Stomach smooth muscle (tissue), 2 donors: ENCODE results near the gene PLD2.

Experiments
- H3K27ac ChIP-seq: one replicate; pipeline ENCODE4 v1.7.0; 2013; ENCODE audit warnings: mild to moderate bottlenecking, low read length, inconsistent platforms
- H3K27me3 ChIP-seq, 2 donors: one replicate each; pipeline ENCODE4 v1.7.0; 2013; ENCODE audit warnings: low read length in 2 of 2; ENCODE audit not compliant: insufficient read depth in 2 of 2, control insufficient read depth in 1 of 2
- H3K36me3 ChIP-seq, 2 donors: one replicate each; pipeline ENCODE4 v1.7.0; 2013; ENCODE audit warnings: low read length in 2 of 2; ENCODE audit not compliant: control insufficient read depth in 2 of 2, insufficient read depth in 2 of 2
- H3K4me1 ChIP-seq: one replicate; pipeline ENCODE4 v1.7.0; 2013; ENCODE audit warnings: low read length; ENCODE audit not compliant: control insufficient read depth, insufficient read depth
- H3K4me3 ChIP-seq, 2 donors: one replicate each; pipeline ENCODE4 v1.7.0; 2013; ENCODE audit warnings: low read length in 2 of 2
- H3K9ac ChIP-seq, 2 donors: one replicate each; pipeline ENCODE4 v1.7.0; 2013; ENCODE audit warnings: low read length in 2 of 2, mild to moderate bottlenecking in 1 of 2
- H3K9me3 ChIP-seq, 2 donors: one replicate each; pipeline ENCODE4 v1.7.0; 2013; ENCODE audit warnings: low read length in 2 of 2; ENCODE audit not compliant: control insufficient read depth in 2 of 2
- donor health status: healthy.
- donor health status: Pancreatic carcinoma.

PLD2 gene

GRCh38 chr17:4806777-4807604 lies at the start of gene PLD2:
Gene PLD2 (plus strand): TSS chr17:4807152. CDS start chr17:4807773, 621 bp downstream.
- no peaks in the 10 kb centered on the region for H3K27me3 ChIP-seq
- peaks cover 0 to 4% of the 10 kb centered on the region in 2 donors for H3K36me3 ChIP-seq
- peaks cover 13% of the 10 kb centered on the region for H3K4me1 ChIP-seq
- H3K9ac ChIP-seq, result peak within 1 kb of the TSS; percentile 59 to 69
- no peaks in the 10 kb centered on the region for H3K9me3 ChIP-seq
- no peak within 1 kb of the TSS for H3K27ac ChIP-seq
- peak within 1 kb of the TSS; percentile 69 to 77 for H3K4me3 ChIP-seq

- Histone ChIP-seq H3K4me3 (no peak overlapping the region), H3K4me1 (no peaks in the 10 kb centered on the region), H3K36me3 (no peaks in the 10 kb centered on the region), H3K27me3 (peaks cover 5 to 10% of the 10 kb centered on the region in 2 donors), H3K27ac (no peak overlapping the region), H3K9ac (no peak overlapping the region), H3K9me3 (no peaks in the 10 kb centered on the region)
Measured at GRCh38 chr17:4759776-4760236, 47.1 kb upstream of the PLD2 start.

GRCh38 chr17:4764595-4764994 lies 42.4 kb upstream of the PLD2 start:
- H3K4me3 ChIP-seq, result no peak overlapping the region
- H3K4me1 ChIP-seq, result no peaks in the 10 kb centered on the region
- no peak overlapping the region for H3K9ac ChIP-seq
- no peaks in the 10 kb centered on the region for H3K9me3 ChIP-seq
- peaks cover 0 to 5% of the 10 kb centered on the region in 2 donors for H3K27me3 ChIP-seq
- no peaks in the 10 kb centered on the region for H3K36me3 ChIP-seq
- no peak overlapping the region for H3K27ac ChIP-seq

GRCh38 chr17:4766201-4766600 lies 40.8 kb upstream of the PLD2 start:
- H3K27me3 ChIP-seq, result no peaks in the 10 kb centered on the region
- H3K36me3 ChIP-seq, result no peaks in the 10 kb centered on the region
- H3K27ac ChIP-seq, result no peak overlapping the region
- H3K4me3 ChIP-seq, result no peak overlapping the region
- no peak overlapping the region for H3K9ac ChIP-seq
- H3K9me3 ChIP-seq, result no peaks in the 10 kb centered on the region
- H3K4me1 ChIP-seq, result no peaks in the 10 kb centered on the region

GRCh38 chr17:4766723-4767122 lies 40.2 kb upstream of the PLD2 start:
- no peaks in the 10 kb centered on the region for H3K4me1 ChIP-seq
- H3K4me3 ChIP-seq, result no peak overlapping the region
- no peak overlapping the region for H3K27ac ChIP-seq
- no peaks in the 10 kb centered on the region for H3K9me3 ChIP-seq
- H3K27me3 ChIP-seq, result no peaks in the 10 kb centered on the region
- no peaks in the 10 kb centered on the region for H3K36me3 ChIP-seq
- H3K9ac ChIP-seq, result no peak overlapping the region

- H3K4me3 ChIP-seq, result no peak overlapping the region
- no peak overlapping the region for H3K9ac ChIP-seq
- no peaks in the 10 kb centered on the region for H3K36me3 ChIP-seq
- H3K27ac ChIP-seq, result no peak overlapping the region
- no peaks in the 10 kb centered on the region for H3K9me3 ChIP-seq
- peaks cover 2 to 3% of the 10 kb centered on the region in 2 donors for H3K27me3 ChIP-seq
- no peaks in the 10 kb centered on the region for H3K4me1 ChIP-seq
Measured at GRCh38 chr17:4768298-4768697, 38.7 kb upstream of the PLD2 start.

- Histone ChIP-seq H3K4me3 (no peak overlapping the region), H3K9ac (no peak overlapping the region), H3K27me3 (peaks cover 2 to 3% of the 10 kb centered on the region in 2 donors), H3K9me3 (no peaks in the 10 kb centered on the region), H3K27ac (no peak overlapping the region), H3K4me1 (no peaks in the 10 kb centered on the region), H3K36me3 (no peaks in the 10 kb centered on the region)
Measured at GRCh38 chr17:4769628-4770027, 37.3 kb upstream of the PLD2 start.

- Histone ChIP-seq H3K4me3 (no peak within 1 kb of the TSS), H3K4me1 (no peaks in the 10 kb centered on the region), H3K36me3 (no peaks in the 10 kb centered on the region), H3K9ac (no peak within 1 kb of the TSS), H3K9me3 (no peaks in the 10 kb centered on the region), H3K27ac (no peak within 1 kb of the TSS), H3K27me3 (peaks cover 2 to 3% of the 10 kb centered on the region in 2 donors)
Measured at GRCh38 chr17:4771519-4772234, 35.3 kb upstream of the PLD2 start, which contains the start of gene TM4SF5. Gene TM4SF5 (plus strand): TSS chr17:4771886. CDS start chr17:4771923, 37 bp downstream.

- Histone ChIP-seq H3K27ac (no peak overlapping the region), H3K27me3 (peaks cover 2 to 3% of the 10 kb centered on the region in 2 donors), H3K9me3 (no peaks in the 10 kb centered on the region), H3K9ac (no peak overlapping the region), H3K4me3 (no peak overlapping the region), H3K4me1 (no peaks in the 10 kb centered on the region), H3K36me3 (no peaks in the 10 kb centered on the region)
Measured at GRCh38 chr17:4772235-4772613, 34.7 kb upstream of the PLD2 start.

GRCh38 chr17:4777969-4778760 lies 28.8 kb upstream of the PLD2 start:
- no peaks in the 10 kb centered on the region for H3K9me3 ChIP-seq

More at GRCh38 chr17:4777969-4778760, 28.8 kb upstream of the PLD2 start:
- no peak overlapping the region for H3K9ac ChIP-seq
- no peaks in the 10 kb centered on the region for H3K36me3 ChIP-seq
- peaks cover 15 to 17% of the 10 kb centered on the region in 2 donors for H3K27me3 ChIP-seq
- H3K27ac ChIP-seq, result no peak overlapping the region
- no peaks in the 10 kb centered on the region for H3K4me1 ChIP-seq
- H3K4me3 ChIP-seq, result no peak overlapping the region
